Epidermal melanocyte (primary cell): ENCODE data around the gene PTPRN2.
A peak's percentile ranks its signal among the peaks of the same experiment; 100 is the strongest.

Experiments
- DNase-seq: peaks from one replicate; pipeline ENCODE4 v3.0.0; 2011; ENCODE audit warnings: low spot score; ENCODE audit not compliant: insufficient read length

PTPRN2 gene

DNA sequence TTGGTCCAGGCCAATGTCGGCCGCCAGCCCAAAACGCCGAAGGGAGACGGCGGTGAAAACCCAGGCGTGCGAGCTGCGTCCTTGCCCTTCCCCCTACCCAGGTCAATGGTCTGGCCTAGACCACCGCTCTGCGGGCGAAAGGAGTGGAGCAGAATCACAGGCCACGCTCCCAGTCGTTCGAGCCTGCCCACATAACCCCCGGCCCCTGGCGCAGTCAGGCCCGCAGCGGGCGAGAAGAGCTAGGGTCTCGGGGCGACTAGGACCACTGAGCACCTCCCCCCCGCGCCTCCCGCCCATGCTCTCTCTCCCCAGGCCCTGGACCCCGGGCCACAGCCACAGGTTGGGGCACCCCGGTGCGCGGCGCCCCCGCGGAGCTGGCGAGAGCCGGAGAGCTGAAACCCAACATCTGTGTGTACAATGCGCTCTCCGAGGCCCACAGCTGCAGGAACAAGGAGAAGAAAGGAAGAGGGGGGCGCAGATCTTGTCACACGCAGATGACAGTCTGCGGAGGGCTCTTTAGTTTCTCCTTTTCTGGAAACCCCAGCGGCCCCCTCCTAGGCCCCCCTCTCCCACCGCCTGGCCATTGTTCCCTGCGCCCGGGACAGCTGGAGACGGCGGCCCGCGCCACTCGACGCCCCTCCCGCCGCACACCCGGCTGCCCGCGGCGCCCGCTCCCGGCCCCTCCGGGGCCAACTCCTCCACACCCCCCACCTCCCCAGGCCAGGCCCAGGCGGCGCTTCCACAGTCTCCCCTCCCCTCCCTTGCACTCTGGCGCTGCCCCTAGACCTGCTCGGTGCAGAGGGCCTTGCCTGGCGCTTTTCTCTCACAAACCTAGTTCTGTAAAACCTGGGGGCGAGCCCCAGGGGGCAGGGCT lies 895.8 kb downstream of the PTPRN2 start:
- DNase-seq = no peak

DNA sequence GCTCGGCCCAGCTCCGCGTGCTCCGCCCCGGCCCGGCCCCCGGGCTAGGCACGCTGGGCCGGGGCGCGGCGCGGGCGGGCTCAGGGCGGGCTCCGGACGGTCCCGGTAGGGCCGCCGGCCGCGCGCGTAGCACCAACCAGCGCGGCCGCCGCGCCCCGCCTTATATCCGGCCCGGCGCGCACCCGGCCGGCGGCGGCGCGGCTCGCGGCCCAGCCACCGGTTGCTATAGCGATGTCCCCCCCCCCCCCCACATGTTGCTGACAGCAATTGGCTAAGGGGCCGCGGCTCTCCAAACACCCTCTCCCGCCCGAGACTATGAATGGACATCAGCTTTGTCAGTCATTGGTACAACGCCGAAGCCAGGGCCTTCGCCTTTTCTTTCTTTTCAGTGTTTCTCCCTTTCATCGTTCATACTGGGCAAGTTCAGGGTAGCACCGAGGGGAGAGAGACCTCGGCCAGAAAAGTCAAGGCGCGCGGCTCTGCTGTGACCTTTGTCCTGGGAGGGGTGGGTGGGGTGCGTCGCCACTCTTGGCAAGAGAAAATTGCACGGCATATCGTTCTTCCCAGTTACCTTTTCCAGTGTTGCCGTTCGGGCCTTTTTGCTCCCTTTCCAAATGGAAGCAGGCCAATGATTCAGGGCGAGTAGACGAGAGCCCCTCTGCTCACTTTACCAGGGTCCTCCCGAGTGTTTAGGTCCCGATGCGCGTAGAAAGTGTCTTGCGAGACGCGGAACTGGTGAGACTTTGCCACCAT lies 896.6 kb downstream of the PTPRN2 start:
- peak; percentile 82 for DNase-seq

GRCh38 chr7:157690058-157690832 lies 897.4 kb downstream of the PTPRN2 start:
- no peak for DNase-seq

GRCh38 chr7:157689269-157690057 lies 898.2 kb downstream of the PTPRN2 start:
- DNase-seq = no peak

- no peak for DNase-seq
Measured at GRCh38 chr7:157688533-157689268, 898.9 kb downstream of the PTPRN2 start.

GRCh38 chr7:157687845-157688532 lies 899.6 kb downstream of the PTPRN2 start:
- no peak for DNase-seq

DNA sequence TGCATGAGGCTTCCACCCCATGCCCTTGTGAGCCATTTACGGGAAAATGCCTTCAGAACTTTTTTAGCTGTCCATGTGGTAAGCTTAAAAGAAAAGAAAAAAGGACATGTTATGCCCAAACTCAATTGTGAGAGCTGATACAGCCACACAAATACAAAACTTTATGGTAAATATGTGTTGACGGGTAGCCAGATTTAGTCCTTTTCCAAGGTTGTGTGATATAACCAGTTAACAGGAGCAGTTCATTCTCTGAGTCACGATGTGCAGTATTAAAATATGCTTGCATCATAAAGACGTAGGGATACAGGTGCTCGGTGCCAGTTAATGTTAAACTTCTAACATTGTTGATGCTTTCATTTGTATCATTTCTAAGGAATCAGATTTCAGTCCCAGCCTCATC lies 900.5 kb downstream of the PTPRN2 start:
- no peak for DNase-seq

GRCh38 chr7:157686285-157686894 lies 901.2 kb downstream of the PTPRN2 start:
- DNase-seq = no peak

GRCh38 chr7:157685430-157686284 lies 902.0 kb downstream of the PTPRN2 start:
- no peak for DNase-seq

DNA sequence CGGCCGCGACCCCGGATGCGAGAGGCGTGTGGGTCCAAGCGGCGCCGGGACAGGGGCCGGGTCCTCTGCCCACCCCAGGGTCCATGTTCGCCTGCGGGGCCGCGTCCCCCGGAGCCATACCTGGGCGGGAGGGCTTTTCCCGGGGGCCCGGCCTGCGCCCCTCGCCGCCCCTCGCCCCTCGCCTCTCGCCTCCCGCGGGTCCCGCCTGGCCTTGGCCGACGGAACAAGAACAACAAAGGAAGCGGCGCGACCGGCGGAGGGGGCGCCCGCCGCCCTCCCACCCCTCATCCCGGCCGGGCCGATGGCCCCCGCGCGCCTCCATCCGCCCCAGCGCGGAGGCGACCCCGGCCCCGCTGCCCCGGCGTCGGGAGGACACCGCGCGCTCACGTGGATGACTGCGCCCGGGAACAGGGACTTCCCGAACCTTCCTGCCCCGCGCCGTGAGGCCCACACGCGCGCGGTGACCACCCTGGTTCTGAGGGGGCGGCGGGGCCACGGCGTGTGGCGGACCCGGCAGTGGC lies 902.7 kb downstream of the PTPRN2 start:
- DNase-seq = no peak

- DNase-seq = no peak
Measured at GRCh38 chr7:157684157-157684908, 903.3 kb downstream of the PTPRN2 start.

GRCh38 chr7:157683747-157684156 lies 903.9 kb downstream of the PTPRN2 start:
- DNase-seq = no peak

GRCh38 chr7:157682946-157683746 lies 904.5 kb downstream of the PTPRN2 start:
- DNase-seq = no peak

DNA sequence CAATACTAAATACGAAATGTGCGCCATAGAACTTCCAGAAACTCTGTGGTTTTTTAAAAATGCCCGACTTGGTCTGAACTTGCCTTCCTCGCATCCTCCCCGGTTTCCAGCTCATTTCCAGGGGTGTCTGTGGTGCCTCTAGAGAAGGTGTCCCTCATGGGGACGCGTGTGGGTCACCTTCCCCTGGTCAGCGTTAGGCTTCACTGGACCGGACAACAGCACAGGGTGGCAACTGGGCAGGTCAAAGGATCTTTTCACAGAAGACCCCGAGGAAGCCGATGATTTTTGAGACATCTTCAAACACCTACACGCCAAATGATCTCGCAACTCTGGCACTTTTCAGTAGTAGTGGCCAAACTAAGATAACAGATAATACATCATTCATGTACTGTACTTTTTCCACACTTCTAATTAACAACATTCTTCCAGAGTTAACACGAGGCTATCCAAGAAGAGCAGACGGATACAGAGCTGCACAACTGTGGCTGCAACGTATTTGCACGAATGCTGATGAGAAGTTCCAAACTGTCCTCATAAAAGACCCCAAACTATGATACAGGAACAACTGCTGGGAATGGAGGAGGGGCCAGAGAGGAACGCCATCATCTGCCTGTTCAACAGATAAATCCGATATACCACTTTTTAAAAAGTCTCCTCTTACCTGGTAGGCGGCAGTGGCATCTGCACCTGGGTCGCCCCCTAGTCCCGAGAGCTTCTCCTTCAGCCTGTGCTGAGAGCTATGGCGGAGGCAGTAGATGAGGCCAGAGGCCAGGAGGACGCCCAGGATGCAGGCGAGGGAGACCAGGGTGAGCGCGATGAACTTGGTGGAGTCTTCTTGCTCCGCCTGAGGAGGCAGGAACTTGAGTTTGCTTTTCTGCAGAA lies 905.3 kb downstream of the PTPRN2 start:
- no peak for DNase-seq

DNA sequence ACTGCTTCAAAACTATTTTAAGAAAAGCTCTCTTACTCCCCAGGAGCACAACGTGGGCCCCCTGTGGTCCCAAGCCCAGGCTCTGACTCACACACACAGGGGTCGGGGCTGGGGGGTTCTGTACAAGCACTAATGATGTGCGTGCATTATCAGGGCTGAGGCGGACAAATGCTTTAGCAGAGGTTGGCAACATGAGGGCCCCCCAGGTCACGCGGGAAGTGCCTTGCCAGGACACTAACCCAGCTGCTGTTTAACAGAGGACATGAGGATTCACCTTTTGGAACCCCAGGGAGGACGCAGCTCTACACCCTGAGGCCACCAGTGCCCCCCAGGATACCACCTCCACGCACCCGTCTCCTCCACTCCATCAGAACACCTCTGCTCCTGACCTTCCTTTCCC lies 908.0 kb downstream of the PTPRN2 start:
- no peak for DNase-seq

GRCh38 chr7:157678501-157678900 lies 909.1 kb downstream of the PTPRN2 start:
- DNase-seq = no peak
